ENCODE measurements around the gene DOLK. TPM values are rescaled to one million over a fixed set of nuclear protein-coding genes. Genes with fewer than 3 reads are reported as not detected.

The DOLK gene
- total RNA-seq, 2 donors from 2014 or later, result 18.0 to 19.8 TPM

GRCh38 chr9:128906741-128907140 lies 40.7 kb downstream of the DOLK start:
- no peaks in the 10 kb centered on the region for H3K9me3 ChIP-seq (ENCODE audit: control insufficient read depth, low read length)
- H3K27me3 ChIP-seq (ENCODE audit: control insufficient read depth, insufficient read depth, low read length, poor library complexity, severe bottlenecking), result no peaks in the 10 kb centered on the region
- no peak overlapping the region for H3K27ac ChIP-seq (ENCODE audit: low read depth, low read length)
- peaks cover 12% of the 10 kb centered on the region for H3K4me1 ChIP-seq (ENCODE audit: control insufficient read depth, insufficient read depth, low read length)
- H3K4me1 Mint-ChIP-seq, result peaks cover 10% of the 10 kb centered on the region
- H3K36me3 Mint-ChIP-seq (ENCODE audit: low read depth), result peaks cover 32% of the 10 kb centered on the region
- no peak overlapping the region for H3K4me3 ChIP-seq (ENCODE audit: low read length)
- DNase-seq, result no peak
- H3K27ac Mint-ChIP-seq, result peak overlapping the region; percentile 71
- TF ChIP-seq CTCF (conservative IDR thresholded peaks at IDR 0.05), result no peak
- no peak overlapping the region for H3K9ac ChIP-seq (ENCODE audit: extremely low read depth, low read length, poor library complexity, severe bottlenecking)
- 86 to 89% methylated on average over 1 to 2 of the region's 2 CpGs for WGBS, 2 experiments (ENCODE audit: insufficient coverage in 1 of 2, insufficient read length in 1 of 2)
- no peaks in the 10 kb centered on the region for H3K9me3 Mint-ChIP-seq
- peaks cover 52% of the 10 kb centered on the region for H3K36me3 ChIP-seq (ENCODE audit: control insufficient read depth, insufficient read depth, low read length)
- H3K4me3 Mint-ChIP-seq, result no peak overlapping the region
- H3K27me3 Mint-ChIP-seq (ENCODE audit: insufficient read depth), result no peaks in the 10 kb centered on the region

- Mint-ChIP-seq H3K9me3 (no peaks in the 10 kb centered on the region), H3K36me3 (ENCODE audit: low read depth) (peaks cover 32% of the 10 kb centered on the region), H3K4me1 (peaks cover 3% of the 10 kb centered on the region), H3K27me3 (ENCODE audit: insufficient read depth) (no peaks in the 10 kb centered on the region), H3K4me3 (no peak overlapping the region), H3K27ac (no peak overlapping the region)
- H3K27ac ChIP-seq (ENCODE audit: low read depth, low read length), result no peak overlapping the region
- H3K27me3 ChIP-seq (ENCODE audit: control insufficient read depth, insufficient read depth, low read length, poor library complexity, severe bottlenecking), result no peaks in the 10 kb centered on the region
- no peaks in the 10 kb centered on the region for H3K9me3 ChIP-seq (ENCODE audit: control insufficient read depth, low read length)
- peaks cover 4% of the 10 kb centered on the region for H3K4me1 ChIP-seq (ENCODE audit: control insufficient read depth, insufficient read depth, low read length)
- 95 to 96% methylated on average over 4 to 6 of the region's 7 CpGs for WGBS, 2 experiments (ENCODE audit: insufficient coverage in 1 of 2, insufficient read length in 1 of 2)
- no peak for TF ChIP-seq CTCF (conservative IDR thresholded peaks at IDR 0.05)
- H3K36me3 ChIP-seq (ENCODE audit: control insufficient read depth, insufficient read depth, low read length), result peaks cover 48% of the 10 kb centered on the region
- no peak for DNase-seq
- H3K4me3 ChIP-seq (ENCODE audit: low read length), result no peak overlapping the region
- H3K9ac ChIP-seq (ENCODE audit: extremely low read depth, low read length, poor library complexity, severe bottlenecking), result no peak overlapping the region
Observed at GRCh38 chr9:128905964-128906363, 41.4 kb downstream of the DOLK start.

- H3K4me3 ChIP-seq (ENCODE audit: low read length), result no peak overlapping the region
- H3K36me3 ChIP-seq (ENCODE audit: control insufficient read depth, insufficient read depth, low read length), result peaks cover 36% of the 10 kb centered on the region
- H3K27me3 ChIP-seq (ENCODE audit: control insufficient read depth, insufficient read depth, low read length, poor library complexity, severe bottlenecking), result no peaks in the 10 kb centered on the region
- no peak overlapping the region for H3K27ac Mint-ChIP-seq
- no peaks in the 10 kb centered on the region for H3K4me1 ChIP-seq (ENCODE audit: control insufficient read depth, insufficient read depth, low read length)
- no peaks in the 10 kb centered on the region for H3K9me3 ChIP-seq (ENCODE audit: control insufficient read depth, low read length)
- no peak overlapping the region for H3K27ac ChIP-seq (ENCODE audit: low read depth, low read length)
- TF ChIP-seq CTCF (conservative IDR thresholded peaks at IDR 0.05), result no peak
- H3K9ac ChIP-seq (ENCODE audit: extremely low read depth, low read length, poor library complexity, severe bottlenecking), result no peak overlapping the region
- no peaks in the 10 kb centered on the region for H3K9me3 Mint-ChIP-seq
- no peaks in the 10 kb centered on the region for H3K27me3 Mint-ChIP-seq (ENCODE audit: insufficient read depth)
- no peak for DNase-seq
- 97 to 99% methylated on average over 10 of the region's 10 CpGs for WGBS, 2 experiments (ENCODE audit: insufficient coverage in 1 of 2, insufficient read length in 1 of 2)
- H3K4me1 Mint-ChIP-seq, result no peaks in the 10 kb centered on the region
- H3K4me3 Mint-ChIP-seq, result no peak overlapping the region
- H3K36me3 Mint-ChIP-seq (ENCODE audit: low read depth), result peaks cover 28% of the 10 kb centered on the region
Observed at GRCh38 chr9:128903871-128904620, 43.4 kb downstream of the DOLK start.

Data from endodermal cell (in vitro differentiated cells).